BE2C (cell line): ENCODE measurements around the gene FHL3.

ENCODE experiments used
- DNase-seq: peaks from one replicate; pipeline ENCODE4 v3.0.0-alpha.2; 2020
- H3K27me3 ChIP-seq: fragments of 250-450 bp; sonication (Bioruptor Pico); 2 replicates; pipeline ENCODE4 v1.5.1; 2020; ENCODE audit warnings: mild to moderate bottlenecking
- H3K36me3 ChIP-seq: fragments of 250-450 bp; sonication (Bioruptor Pico); 2 replicates; pipeline ENCODE4 v1.5.1; 2020; ENCODE audit warnings: mild to moderate bottlenecking
- H3K4me1 ChIP-seq: fragments of 250-450 bp; sonication (Bioruptor Pico); 2 replicates; pipeline ENCODE4 v1.5.1; 2020
- H3K4me3 ChIP-seq: 2 replicates; pipeline ENCODE4 v1.5.1; 2011; ENCODE audit warnings: low read depth, low read length
- H3K9me3 ChIP-seq: fragments of 250-450 bp; sonication (Bioruptor Pico); 2 replicates; pipeline ENCODE4 v1.5.1; 2020
- CTCF ChIP-seq: IDR thresholded peaks from 2 replicates; pipeline ENCODE4 v1.5.1; 2012; ENCODE audit warnings: mild to moderate bottlenecking, low read depth, low read length

FHL3 gene

GRCh38 chr1:38009841-38010180 lies 4.5 kb upstream of the FHL3 start:
- H3K27me3 ChIP-seq: no peaks in the 10 kb centered on the region
- no peak overlapping the region for H3K4me3 ChIP-seq
- H3K9me3 ChIP-seq: no peaks in the 10 kb centered on the region
- no peaks in the 10 kb centered on the region for H3K36me3 ChIP-seq
- no peak for DNase-seq
- no peak for TF ChIP-seq CTCF
- H3K4me1 ChIP-seq: no peaks in the 10 kb centered on the region

GRCh38 chr1:38009088-38009840 lies 4.0 kb upstream of the FHL3 start:
- DNase-seq: no peak
- no peak for TF ChIP-seq CTCF
- no peaks in the 10 kb centered on the region for H3K4me1 ChIP-seq

GRCh38 chr1:38006008-38006828 lies 904 bp upstream of the FHL3 start:
- H3K36me3 ChIP-seq: no peaks in the 10 kb centered on the region
- DNase-seq: no peak
- H3K9me3 ChIP-seq: no peaks in the 10 kb centered on the region
- no peaks in the 10 kb centered on the region for H3K27me3 ChIP-seq
- TF ChIP-seq CTCF: no peak
- no peak overlapping the region for H3K4me3 ChIP-seq
- no peaks in the 10 kb centered on the region for H3K4me1 ChIP-seq

More at GRCh38 chr1:38009088-38009840, 4.0 kb upstream of the FHL3 start:
- Histone ChIP-seq H3K36me3 (no peaks in the 10 kb centered on the region), H3K9me3 (no peaks in the 10 kb centered on the region), H3K4me3 (no peak overlapping the region), H3K27me3 (no peaks in the 10 kb centered on the region)

- Histone ChIP-seq H3K27me3 (no peaks in the 10 kb centered on the region), H3K9me3 (no peaks in the 10 kb centered on the region), H3K4me3 (peak overlapping the region; percentile 59), H3K36me3 (no peaks in the 10 kb centered on the region), H3K4me1 (peaks cover 5% of the 10 kb centered on the region)
- DNase-seq: no peak
- no peak for TF ChIP-seq CTCF
Observed at GRCh38 chr1:38004284-38005108, 818 bp downstream of the FHL3 start.

- Histone ChIP-seq H3K9me3 (no peaks in the 10 kb centered on the region), H3K36me3 (no peaks in the 10 kb centered on the region), H3K27me3 (no peaks in the 10 kb centered on the region), H3K4me1 (peaks cover 5% of the 10 kb centered on the region), H3K4me3 (peak overlapping the region; percentile 59; the same call in 1 of the 2 replicates)
- TF ChIP-seq CTCF: no peak
- no peak for DNase-seq
Observed at GRCh38 chr1:38003261-38004250, 1.8 kb downstream of the FHL3 start.
